ENCODE data around the gene KIAA1755.
A peak's percentile ranks its signal among the peaks of the same experiment; 100 is the strongest.

KIAA1755 gene

GRCh38 chr20:38181207-38181801 is 79.2 kb downstream of the KIAA1755 start:
- H3K4me3 ChIP-seq (ENCODE audit: control insufficient read depth, low read depth, low read length), result no peak overlapping the region
- TF ChIP-seq CTCF (conservative IDR thresholded peaks at IDR 0.05; ENCODE audit: control insufficient read depth, insufficient read depth, low read depth, low read length), result no peak
- no peak for DNase-seq (ENCODE audit: low read depth)

- TF ChIP-seq CTCF (conservative IDR thresholded peaks at IDR 0.05; ENCODE audit: control insufficient read depth, insufficient read depth, low read depth, low read length), result no peak
- DNase-seq (ENCODE audit: low read depth), result no peak
- H3K4me3 ChIP-seq (ENCODE audit: control insufficient read depth, low read depth, low read length), result no peak overlapping the region
Measured at GRCh38 chr20:38180781-38181180, 79.8 kb downstream of the KIAA1755 start.

GRCh38 chr20:38179846-38180245 is 80.7 kb downstream of the KIAA1755 start:
- no peak for TF ChIP-seq CTCF (conservative IDR thresholded peaks at IDR 0.05; ENCODE audit: control insufficient read depth, insufficient read depth, low read depth, low read length)
- no peak overlapping the region for H3K4me3 ChIP-seq (ENCODE audit: control insufficient read depth, low read depth, low read length)
- DNase-seq (ENCODE audit: low read depth), result no peak

- no peak overlapping the region for H3K4me3 ChIP-seq (ENCODE audit: control insufficient read depth, low read depth, low read length)
- no peak for DNase-seq (ENCODE audit: low read depth)
- TF ChIP-seq CTCF (conservative IDR thresholded peaks at IDR 0.05; ENCODE audit: control insufficient read depth, insufficient read depth, low read depth, low read length), result no peak
Measured at GRCh38 chr20:38178581-38178980, 82.0 kb downstream of the KIAA1755 start.

- TF ChIP-seq CTCF (conservative IDR thresholded peaks at IDR 0.05; ENCODE audit: control insufficient read depth, insufficient read depth, low read depth, low read length), result no peak
- DNase-seq (ENCODE audit: low read depth), result peak; percentile 56
Measured at GRCh38 chr20:38178065-38178491, 82.5 kb downstream of the KIAA1755 start.

GRCh38 chr20:38177201-38177600 is 83.3 kb downstream of the KIAA1755 start:
- H3K4me3 ChIP-seq (ENCODE audit: control insufficient read depth, low read depth, low read length), result no peak overlapping the region
- no peak for DNase-seq (ENCODE audit: low read depth)
- TF ChIP-seq CTCF (conservative IDR thresholded peaks at IDR 0.05; ENCODE audit: control insufficient read depth, insufficient read depth, low read depth, low read length), result no peak

More at GRCh38 chr20:38178065-38178491, 82.5 kb downstream of the KIAA1755 start:
- no peak overlapping the region for H3K4me3 ChIP-seq (ENCODE audit: control insufficient read depth, low read depth, low read length)
